GM12878 (cell line): ENCODE data around the gene STARD3. TPM values are rescaled to one million over a fixed set of nuclear protein-coding genes. Genes with fewer than 3 reads are reported as not detected.

Source experiments
- ATAC-seq: fragments of 200-7000 bp; cut with Tn5 transposase; 3 replicates; pipeline ENCODE4 v1.9.1; 2020; ENCODE audit warnings: mild to moderate bottlenecking, moderate library complexity
- BruUV-seq: library from RNA; stranded (reverse); fragments of 400-500 nt; replicated peaks from 2 replicates; lab custom pipeline; 2021; lab: Mats Ljungman, UMichigan
- CTCF ChIA-PET: fragments of 300-600 bp; sonication (Branson Sonifier 250); formaldehyde crosslinking; extraction: SDS; loops from one replicate; lab custom pipeline; 2021; ENCODE audit warnings: inconsistent platforms; lab: Yijun Ruan, JAX
- POLR2A ChIA-PET: fragments of 350-600 bp; formaldehyde crosslinking; extraction: SDS; loops from one replicate; lab custom pipeline; 2021; ENCODE audit warnings: inconsistent platforms; lab: Charles Lee
- RAD21 ChIA-PET: fragments of 300-600 bp; sonication (Branson Sonifier 250); formaldehyde crosslinking; loops from one replicate; lab custom pipeline; 2023; ENCODE audit warnings: antibody characterized with exemption; ENCODE audit not compliant: unreplicated experiment; lab: Charles Lee
- SMC1A ChIA-PET: fragments of 300-600 bp; sonication (Branson Sonifier 250); formaldehyde crosslinking; loops from one replicate; lab custom pipeline; 2023; ENCODE audit not compliant: unreplicated experiment, uncharacterized antibody; lab: Charles Lee
- DNase-seq: peaks from one replicate; pipeline ENCODE4 v3.0.0-alpha.2; 2011; ENCODE audit warnings: low read depth, low spot score
- FAIRE-seq: peaks from 3 replicates; lab custom pipeline; 2011; peaks lifted over from hg19 to GRCh38; lab: Jason Lieb, UNC
- H2AFZ ChIP-seq: 2 replicates; pipeline ENCODE4 v1.6.0; 2011; ENCODE audit warnings: low read depth, low read length, control low read depth; ENCODE audit not compliant: control insufficient read depth
- H3K27ac ChIP-seq: 2 replicates; pipeline ENCODE4 v1.5.1; 2011; ENCODE audit warnings: control low read depth; ENCODE audit not compliant: control insufficient read depth, insufficient read depth
- H3K27me3 ChIP-seq, 2 experiments: replicated peaks in 1 of 2; 2 replicates each; pipeline versions ENCODE4 v1.6.0 to v1.6.1; 2011; ENCODE audit warnings: low read length in 1 of 2; ENCODE audit not compliant: control insufficient read depth in 2 of 2, insufficient read depth in 2 of 2
- H3K36me3 ChIP-seq, 2 experiments: 2 replicates each; pipeline ENCODE4 v1.5.1; 2011; ENCODE audit warnings: low read length in 1 of 2; ENCODE audit not compliant: control insufficient read depth in 2 of 2, insufficient read depth in 2 of 2
- H3K4me1 ChIP-seq: 2 replicates; pipeline ENCODE4 v1.6.1; 2011; ENCODE audit warnings: mild to moderate bottlenecking, low read length, moderate library complexity, mixed read lengths; ENCODE audit not compliant: control insufficient read depth, insufficient read depth
- H3K4me2 ChIP-seq: 2 replicates; pipeline ENCODE4 v1.6.0; 2011; ENCODE audit warnings: control low read depth; ENCODE audit not compliant: control insufficient read depth, insufficient read depth
- H3K4me3 ChIP-seq: fragments of 200-600 bp; sonication (generic); 2 replicates; pipeline ENCODE4 v1.5.1; 2016
- H3K79me2 ChIP-seq: 2 replicates; pipeline ENCODE4 v1.6.0; 2011; ENCODE audit warnings: low read length; ENCODE audit not compliant: control insufficient read depth, insufficient read depth
- H3K9ac ChIP-seq: 2 replicates; pipeline ENCODE4 v1.8.0; 2011; ENCODE audit warnings: low read length, control low read depth, mixed read lengths; ENCODE audit not compliant: control insufficient read depth, insufficient read depth
- H3K9me3 ChIP-seq: replicated peaks from 3 replicates; pipeline ENCODE4 v1.5.1; 2011; ENCODE audit warnings: mild to moderate bottlenecking, low read length; ENCODE audit not compliant: control insufficient read depth, insufficient read depth
- H4K20me1 ChIP-seq: 2 replicates; pipeline ENCODE4 v1.6.0; 2011; ENCODE audit not compliant: control insufficient read depth, insufficient read depth
- ASH2L ChIP-seq: fragments of 300-600, 200-600 bp; sonication (generic); IDR thresholded peaks from 2 replicates; pipeline ENCODE4 v1.6.1; 2017; ENCODE audit warnings: low read depth, mild to moderate bottlenecking, borderline replicate concordance
- BHLHE40 ChIP-seq, 2 experiments: fragments of 450-650 bp in 1 of 2; IDR thresholded peaks; 2 replicates each; pipeline ENCODE4 v1.6.1; 2011 to 2017; ENCODE audit warnings: low read depth in 2 of 2, borderline replicate concordance in 1 of 2, improper control_type of control experiment in 1 of 2, low read length in 1 of 2, mild to moderate bottlenecking in 1 of 2
- BMI1 ChIP-seq: fragments of 450-650 bp; IDR thresholded peaks from 2 replicates; pipeline ENCODE4 v1.6.1; 2016; ENCODE audit warnings: mild to moderate bottlenecking, moderate library complexity, borderline replicate concordance
- CBFB ChIP-seq: IDR thresholded peaks from 2 replicates; pipeline ENCODE4 v1.6.1; 2016; ENCODE audit warnings: antibody characterized with exemption, low read depth
- CBX3 ChIP-seq: fragments of 200-600 bp; sonication (generic); IDR thresholded peaks from 2 replicates; pipeline ENCODE4 v1.6.1; 2016; ENCODE audit warnings: low read depth, borderline replicate concordance
- CBX5 ChIP-seq: sonication (generic); IDR thresholded peaks from 2 replicates; pipeline ENCODE4 v1.6.1; 2016; ENCODE audit warnings: low read depth, moderate library complexity, mild to moderate bottlenecking, inconsistent platforms
- CEBPB ChIP-seq, 2 experiments: fragments of 150-350 bp in 1 of 2; IDR thresholded peaks; 2 replicates each; pipeline ENCODE4 v1.6.1; 2012 to 2014; ENCODE audit warnings: low read depth in 2 of 2, low read length in 2 of 2, borderline replicate concordance in 1 of 2, inconsistent platforms in 1 of 2
- CREM ChIP-seq: IDR thresholded peaks from 2 replicates; pipeline ENCODE4 v1.6.1; 2014; ENCODE audit warnings: antibody characterized with exemption, low read depth
- ELK1 ChIP-seq: IDR thresholded peaks from 2 replicates; pipeline ENCODE4 v1.6.1; 2012; ENCODE audit warnings: low read depth, low read length, improper control_type of control experiment
- EZH2 ChIP-seq: IDR thresholded peaks from 2 replicates; pipeline ENCODE4 v1.6.1; 2012; ENCODE audit warnings: low read depth, mild to moderate bottlenecking, control low read depth, inconsistent platforms, low read length, borderline replicate concordance; ENCODE audit not compliant: control insufficient read depth
- FOXM1 ChIP-seq: IDR thresholded peaks from 2 replicates; pipeline ENCODE4 v1.6.1; 2012; ENCODE audit warnings: low read depth, mild to moderate bottlenecking, inconsistent platforms, low read length, moderate library complexity
- HDAC6 ChIP-seq: fragments of 200-600 bp; sonication (generic); IDR thresholded peaks from one replicate; pipeline ENCODE4 v1.8.0; 2017; ENCODE audit warnings: antibody characterized with exemption; ENCODE audit not compliant: unreplicated experiment
- KDM1A ChIP-seq: fragments of 200-600 bp; sonication (generic); IDR thresholded peaks from 2 replicates; pipeline ENCODE4 v1.6.1; 2016; ENCODE audit warnings: borderline replicate concordance
- NRF1 ChIP-seq: conservative IDR thresholded peaks from 2 replicates; pipeline ENCODE4 v1.6.1; 2011; ENCODE audit warnings: mild to moderate bottlenecking, low read depth, low read length, improper control_type of control experiment
- PKNOX1 ChIP-seq: fragments of 450-650 bp; IDR thresholded peaks from 2 replicates; pipeline ENCODE4 v1.6.1; 2016; ENCODE audit warnings: mild to moderate bottlenecking
- POLR2AphosphoS5 ChIP-seq: IDR thresholded peaks from 2 replicates; pipeline ENCODE4 v1.6.1; 2011; ENCODE audit warnings: mild to moderate bottlenecking, low read length, inconsistent platforms
- POU2F2 ChIP-seq: IDR thresholded peaks from 3 replicates; pipeline ENCODE4 v1.6.1; 2011; ENCODE audit warnings: low read depth, mild to moderate bottlenecking, low read length, borderline replicate concordance
- RUNX3 ChIP-seq: IDR thresholded peaks from 2 replicates; pipeline ENCODE4 v1.6.1; 2012; ENCODE audit warnings: low read length, inconsistent platforms
- SIN3A ChIP-seq: IDR thresholded peaks from 2 replicates; pipeline ENCODE4 v1.6.1; 2012; ENCODE audit warnings: low read depth, low read length, improper control_type of control experiment
- SIX5 ChIP-seq: IDR thresholded peaks from 2 replicates; pipeline ENCODE4 v1.6.1; 2011; ENCODE audit warnings: mild to moderate bottlenecking, low read depth, low read length, moderate library complexity; ENCODE audit not compliant: severe bottlenecking
- WGBS: methylation state at CpG from one replicate; pipeline ENCODE4 v1.1.6; 2016; ENCODE audit warnings: low lambda C conversion rate; ENCODE audit not compliant: insufficient replicate concordance, insufficient coverage; ENCODE audit errors: missing lambda C conversion rate; 5-methylcytosine and 5-hydroxymethylcytosine counted together
- in situ Hi-C: fragments of 300-500 bp; cut with MboI; formaldehyde crosslinking; loops from 9 replicates; pipeline ENCODE4 v1.14.3; 2018; ENCODE audit warnings: mixed read lengths
- intact Hi-C: fragments of 100-400 bp; cut with micrococcal nuclease; formaldehyde crosslinking; loops from one replicate; pipeline ENCODE4 v1.14.2; 2022; ENCODE audit not compliant: unreplicated experiment
- polyA plus RNA-seq, 11 experiments: library from polyadenylated mRNA; depleted of rRNA in 4 of 11; unstranded in 6 of 11; stranded (reverse) in 5 of 11; fragments of >200 nt; fragmentation: Nextera tagmentation in 4 of 11; fragmentation: Illumina TruSeq in 1 of 11; extraction: Ambion mirVana in 4 of 11; extraction: Trizol in 1 of 11; gene quantifications; 1 replicate in 1 of 11; 2 replicates in 10 of 11; pipeline versions ENCODE4 v1.2.1 to v1.2.3, GENCODE V29; 2011 to 2016; ENCODE audit warnings: inconsistent platforms in 2 of 11, missing spikeins in 2 of 11, low read depth in 1 of 11
- total RNA-seq, 4 experiments: library from RNA; depleted of rRNA in 3 of 4; stranded (reverse); fragments of >200 nt in 3 of 4; fragmentation: Illumina TruSeq in 1 of 4; extraction: Trizol in 1 of 4; gene quantifications; 2 replicates each; pipeline versions ENCODE4 v1.2.1 to v1.2.3, GENCODE V29; 2013 to 2021

STARD3 gene
- total and polyA plus RNA-seq, 10 of the 15 experiments (the other 5 are each of a cell fraction or from before 2014, with no cell fraction given): 0.08 to 62.7 (median 27.5) TPM

GRCh38 chr17:39639566-39640458 lies 2.9 kb downstream of the STARD3 start:
- no peak overlapping the region for H3K9ac ChIP-seq
- H3K36me3 ChIP-seq: no peaks in the 10 kb centered on the region; a peak in 1 of 4 replicates
- no peaks in the 10 kb centered on the region for H3K27me3 ChIP-seq
- in situ Hi-C loops (no loop called here), intact Hi-C loops (loop anchor here (5.0 kb wide), 1 partner anchor 112 kb away; no protein-coding TSS in a partner anchor)
- peak overlapping the region; percentile 7; the same call in 1 of the 2 replicates for H3K4me2 ChIP-seq
- H2AFZ ChIP-seq: no peak overlapping the region
- ChIA-PET CTCF (interaction anchor here (0.7 to 15.5 kb wide), 5 partner anchors 9 to 387 kb away, joined by 3 to 225 read pairs (median 3); no protein-coding TSS in a partner anchor), SMC1A (interaction anchor here (0.6 to 1.0 kb wide), 2 partner anchors 31 to 223 kb away, joined by 3 read pairs; no protein-coding TSS in a partner anchor), RAD21 (interaction anchor here (0.6 kb wide), 1 partner anchor 440 kb away, joined by 4 read pairs; the partner anchor contains the start of gene RPL19), POLR2A (interaction anchor here (0.5 kb wide), 1 partner anchor 136 kb away, joined by 5 read pairs; no protein-coding TSS in a partner anchor)
- TF ChIP-seq HDAC6 (no peak), POLR2AphosphoS5 (no peak), FOXM1 (no peak), CBX3 (no peak), EZH2 (no peak), CBX5 (no peak), SIN3A (no peak), NRF1 (no peak), ASH2L (no peak), PKNOX1 (no peak), KDM1A (no peak), CEBPB (IDR thresholded peaks at IDR 0.05; ENCODE audit: borderline replicate concordance in 1 of 2, low read depth in 2 of 2, low read length in 2 of 2) (no peak), ELK1 (no peak), CBFB (no peak), SIX5 (no peak), POU2F2 (no peak), BHLHE40 (IDR thresholded peaks at IDR 0.05; ENCODE audit: borderline replicate concordance in 1 of 2, low read depth in 2 of 2, low read length in 1 of 2) (no peak), RUNX3 (no peak), BMI1 (no peak), CREM (no peak)
- H3K4me1 ChIP-seq: peaks cover 20% of the 10 kb centered on the region
- FAIRE-seq: no peak
- WGBS: 96% methylated on average over 11 of the region's 11 CpGs
- H3K4me3 ChIP-seq: no peak overlapping the region
- peaks cover 3% of the 10 kb centered on the region; the same call in 1 of the 2 replicates for H4K20me1 ChIP-seq
- H3K79me2 ChIP-seq: peaks cover 39% of the 10 kb centered on the region
- no peak for DNase-seq
- ATAC-seq: no peak
- no peaks in the 10 kb centered on the region for H3K9me3 ChIP-seq
- BruUV-seq: no TSS peak
- H3K27ac ChIP-seq: no peak overlapping the region
